Progenitor cell of endocrine pancreas (in vitro differentiated cells): ENCODE data around the gene GRIK3. TPM values are rescaled to one million over a fixed set of nuclear protein-coding genes. Genes with fewer than 3 reads are reported as not detected.

ENCODE experiments used
- DNase-seq: peaks from one replicate; pipeline ENCODE4 v3.0.0; 2021; ENCODE audit warnings: low spot score; ENCODE audit not compliant: unreplicated experiment
- H3K27ac Mint-ChIP-seq: 2 replicates; pipeline ENCODE4 v1.8.0; 2021; ENCODE audit warnings: mild to moderate bottlenecking, moderate library complexity, mixed read lengths
- H3K27me3 Mint-ChIP-seq: 2 replicates; pipeline ENCODE4 v1.8.0; 2021; ENCODE audit warnings: mixed read lengths
- H3K36me3 Mint-ChIP-seq: 2 replicates; pipeline ENCODE4 v1.8.0; 2022; ENCODE audit warnings: mixed read lengths; ENCODE audit not compliant: insufficient read depth
- H3K4me1 Mint-ChIP-seq: 2 replicates; pipeline ENCODE4 v1.8.0; 2021; ENCODE audit warnings: low read depth, mixed read lengths
- H3K4me3 Mint-ChIP-seq: 2 replicates; pipeline ENCODE4 v1.8.0; 2021; ENCODE audit warnings: low read depth, mild to moderate bottlenecking, moderate library complexity, mixed read lengths
- H3K9me3 Mint-ChIP-seq: 2 replicates; pipeline ENCODE4 v1.8.0; 2021; ENCODE audit warnings: low read depth, mixed read lengths
- CTCF ChIP-seq: fragments of 200-600 bp; sonication (generic); IDR thresholded peaks from one replicate; pipeline ENCODE4 v1.5.0; 2021; ENCODE audit warnings: antibody characterized with exemption, mild to moderate bottlenecking; ENCODE audit not compliant: unreplicated experiment
- total RNA-seq: library from RNA; stranded (reverse); gene quantifications from 2 replicates; pipeline ENCODE4 v1.2.1, GENCODE V29; 2021

Gene GRIK3
- total RNA-seq, 1 donor from 2014 or later: 0.41 TPM

- Mint-ChIP-seq H3K4me1 (no peaks in the 10 kb centered on the region), H3K27me3 (peaks cover 48% of the 10 kb centered on the region), H3K27ac (no peak overlapping the region), H3K36me3 (no peaks in the 10 kb centered on the region), H3K9me3 (no peaks in the 10 kb centered on the region), H3K4me3 (no peak overlapping the region)
- no peak for DNase-seq
- TF ChIP-seq CTCF: no peak
Observed at GRCh38 chr1:37069406-37069805, 35.1 kb upstream of the GRIK3 start.

GRCh38 chr1:37068897-37069296, 34.6 kb upstream of the GRIK3 start:
- H3K27me3 Mint-ChIP-seq: peaks cover 51% of the 10 kb centered on the region
- no peak overlapping the region for H3K27ac Mint-ChIP-seq
- no peak overlapping the region for H3K4me3 Mint-ChIP-seq
- H3K9me3 Mint-ChIP-seq: no peaks in the 10 kb centered on the region
- H3K4me1 Mint-ChIP-seq: no peaks in the 10 kb centered on the region
- no peaks in the 10 kb centered on the region for H3K36me3 Mint-ChIP-seq
- no peak for DNase-seq
- no peak for TF ChIP-seq CTCF

- no peak overlapping the region for H3K27ac Mint-ChIP-seq
- no peaks in the 10 kb centered on the region for H3K36me3 Mint-ChIP-seq
- no peak for TF ChIP-seq CTCF
- H3K27me3 Mint-ChIP-seq: peaks cover 53% of the 10 kb centered on the region
- H3K9me3 Mint-ChIP-seq: no peaks in the 10 kb centered on the region
- H3K4me3 Mint-ChIP-seq: no peak overlapping the region
- H3K4me1 Mint-ChIP-seq: no peaks in the 10 kb centered on the region
- no peak for DNase-seq
Observed at GRCh38 chr1:37068260-37068659, 33.9 kb upstream of the GRIK3 start.

- H3K4me3 Mint-ChIP-seq: no peak overlapping the region
- no peak for TF ChIP-seq CTCF
- no peak overlapping the region for H3K27ac Mint-ChIP-seq
- peaks cover 56% of the 10 kb centered on the region for H3K27me3 Mint-ChIP-seq
- H3K36me3 Mint-ChIP-seq: no peaks in the 10 kb centered on the region
- no peaks in the 10 kb centered on the region for H3K4me1 Mint-ChIP-seq
- no peak for DNase-seq
- no peaks in the 10 kb centered on the region for H3K9me3 Mint-ChIP-seq
Observed at GRCh38 chr1:37064039-37064438, 29.7 kb upstream of the GRIK3 start.

- H3K9me3 Mint-ChIP-seq: no peaks in the 10 kb centered on the region
- H3K4me3 Mint-ChIP-seq: no peak overlapping the region
- no peak overlapping the region for H3K27ac Mint-ChIP-seq
- H3K27me3 Mint-ChIP-seq: peaks cover 27% of the 10 kb centered on the region
- H3K36me3 Mint-ChIP-seq: no peaks in the 10 kb centered on the region
- no peak for DNase-seq
- H3K4me1 Mint-ChIP-seq: no peaks in the 10 kb centered on the region
- no peak for TF ChIP-seq CTCF
Observed at GRCh38 chr1:37059346-37059745, 25.0 kb upstream of the GRIK3 start.
